Keratinocyte (primary cell): ENCODE results near the gene ISYNA1. TPM values are rescaled to one million over a fixed set of nuclear protein-coding genes. Genes with fewer than 3 reads are reported as not detected.

Source experiments
- DNase-seq: peaks from one replicate; pipeline ENCODE4 v3.0.0-alpha.2; 2011; ENCODE audit warnings: low read depth, missing footprints, low spot score
- FAIRE-seq: peaks from 2 replicates; lab custom pipeline; 2011; peaks lifted over from hg19 to GRCh38; lab: Jason Lieb, UNC
- H2AFZ ChIP-seq: 2 replicates; pipeline ENCODE4 v1.6.0; 2012; ENCODE audit warnings: low read length, control low read depth, inconsistent platforms; ENCODE audit not compliant: control insufficient read depth
- H3K27ac ChIP-seq: 2 replicates; pipeline ENCODE4 v1.5.1; 2011; ENCODE audit warnings: low read length; ENCODE audit not compliant: control insufficient read depth, insufficient read depth
- H3K27me3 ChIP-seq: 3 replicates; pipeline ENCODE4 v1.6.0; 2011; ENCODE audit warnings: low read length; ENCODE audit not compliant: control insufficient read depth, insufficient read depth; ENCODE audit errors: extremely low read depth
- H3K36me3 ChIP-seq, 2 experiments: 2 replicates in 1 of 2; 3 replicates in 1 of 2; pipeline ENCODE4 v1.5.1; 2011; ENCODE audit warnings: low read length in 2 of 2, mild to moderate bottlenecking in 1 of 2; ENCODE audit not compliant: control insufficient read depth in 2 of 2, insufficient read depth in 2 of 2; ENCODE audit errors: extremely low read depth in 1 of 2
- H3K4me1 ChIP-seq: 3 replicates; pipeline ENCODE4 v1.5.1; 2011; ENCODE audit warnings: low read length; ENCODE audit not compliant: control insufficient read depth, insufficient read depth; ENCODE audit errors: extremely low read depth
- H3K4me2 ChIP-seq: 3 replicates; pipeline ENCODE4 v1.6.0; 2011; ENCODE audit warnings: low read depth, low read length; ENCODE audit not compliant: control insufficient read depth, insufficient read depth; ENCODE audit errors: extremely low read depth
- H3K4me3 ChIP-seq, 3 experiments: fragments of 200-600 bp in 1 of 3; sonication (generic) in 1 of 3; 2 replicates in 2 of 3; 3 replicates in 1 of 3; pipeline ENCODE4 v1.5.1; 2011 to 2016; ENCODE audit warnings: low read length in 3 of 3, mild to moderate bottlenecking in 3 of 3, control low read depth in 2 of 3, inconsistent platforms in 1 of 3, low read depth in 1 of 3, mixed read lengths in 1 of 3, mixed run types in 1 of 3, moderate library complexity in 1 of 3; ENCODE audit not compliant: control insufficient read depth in 2 of 3, insufficient read depth in 2 of 3; ENCODE audit errors: extremely low read depth in 1 of 3
- H3K79me2 ChIP-seq: 2 replicates; pipeline ENCODE4 v1.6.0; 2012; ENCODE audit warnings: low read length; ENCODE audit not compliant: control insufficient read depth, insufficient read depth
- H3K9ac ChIP-seq: 3 replicates; pipeline ENCODE4 v1.6.0; 2011; ENCODE audit warnings: low read length; ENCODE audit not compliant: control insufficient read depth, insufficient read depth; ENCODE audit errors: extremely low read depth
- H3K9me1 ChIP-seq: 3 replicates; pipeline ENCODE4 v1.6.0; 2011; ENCODE audit warnings: low read length; ENCODE audit not compliant: control insufficient read depth, insufficient read depth; ENCODE audit errors: extremely low read depth
- H3K9me3 ChIP-seq: 2 replicates; pipeline ENCODE4 v1.5.1; 2012; ENCODE audit warnings: low read depth, low read length; ENCODE audit not compliant: control insufficient read depth
- H4K20me1 ChIP-seq: 3 replicates; pipeline ENCODE4 v1.6.0; 2011; ENCODE audit warnings: low read length; ENCODE audit not compliant: control insufficient read depth, insufficient read depth; ENCODE audit errors: extremely low read depth
- CTCF ChIP-seq, 3 experiments: IDR thresholded peaks in 1 of 3; conservative IDR thresholded peaks in 1 of 3; optimal IDR thresholded peaks in 1 of 3; 2 replicates in 2 of 3; 3 replicates in 1 of 3; pipeline versions ENCODE3 to v1.5.1; 2011; ENCODE audit warnings: low read length in 3 of 3, mild to moderate bottlenecking in 3 of 3, moderate library complexity in 2 of 3, control low read depth in 1 of 3, inconsistent platforms in 1 of 3; ENCODE audit not compliant: insufficient read depth in 2 of 3; ENCODE audit errors: extremely low read depth in 1 of 3
- EZH2 ChIP-seq: IDR thresholded peaks from one replicate; pipeline ENCODE4 v1.6.1; 2012; ENCODE audit warnings: inconsistent platforms, mild to moderate bottlenecking, low read length, moderate library complexity
- dilution Hi-C: fragments of 300-500 bp; cut with MboI; formaldehyde crosslinking; loops from one replicate; pipeline ENCODE4 v1.7.0; 2020; ENCODE audit warnings: low sequenced_read_pairs; ENCODE audit not compliant: extremely low pct_ligation_motif_present
- polyA plus RNA-seq, 5 experiments: library from polyadenylated mRNA; depleted of rRNA in 3 of 5; stranded (reverse) in 3 of 5; stranded (forward) in 1 of 5; unstranded in 1 of 5; fragments of >200 nt; gene quantifications; 1 replicate in 1 of 5; 2 replicates in 3 of 5; 3 replicates in 1 of 5; pipeline versions ENCODE4 v1.2.1 to v1.2.3, GENCODE V29; 2011 to 2012; ENCODE audit warnings: missing spikeins in 2 of 5, low read depth in 1 of 5, low replicate concordance in 1 of 5

ISYNA1 gene
- polyA plus RNA-seq, 1 donor (not counting 4 experiments of a cell fraction or from before 2014, with no cell fraction given) = 3.5 TPM

- no peak for FAIRE-seq
- no peaks in the 10 kb centered on the region for H3K9me3 ChIP-seq
- H3K36me3 ChIP-seq = no peaks in the 10 kb centered on the region
- no peak overlapping the region for H3K9ac ChIP-seq
- H2AFZ ChIP-seq = no peak overlapping the region
- H3K27me3 ChIP-seq = no peaks in the 10 kb centered on the region
- no peaks in the 10 kb centered on the region for H3K79me2 ChIP-seq
- H3K9me1 ChIP-seq = no peaks in the 10 kb centered on the region
- TF ChIP-seq EZH2 (no peak), CTCF (optimal IDR thresholded peaks at IDR 0.05 in 1 of 3, IDR thresholded peaks at IDR 0.05 in 1 of 3, conservative IDR thresholded peaks at IDR 0.05 in 1 of 3; ENCODE audit: extremely low read depth in 1 of 3, insufficient read depth in 2 of 3, low read length in 3 of 3) (no peak)
- H3K4me2 ChIP-seq = no peak overlapping the region
- H3K27ac ChIP-seq = no peak overlapping the region
- no peaks in the 10 kb centered on the region for H4K20me1 ChIP-seq
- H3K4me3 ChIP-seq = no peak overlapping the region
- dilution Hi-C loops = no loop called here
- peaks cover 12% of the 10 kb centered on the region for H3K4me1 ChIP-seq
- no peak for DNase-seq
Measured at GRCh38 chr19:18412610-18413239, 25.2 kb downstream of the ISYNA1 start.

GRCh38 chr19:18408053-18408476 is 29.9 kb downstream of the ISYNA1 start:
- no peak for DNase-seq
- H3K4me2 ChIP-seq = no peak overlapping the region
- no peak overlapping the region for H3K4me3 ChIP-seq
- no peaks in the 10 kb centered on the region for H3K27me3 ChIP-seq
- no peaks in the 10 kb centered on the region for H3K9me1 ChIP-seq
- H4K20me1 ChIP-seq = no peaks in the 10 kb centered on the region
- TF ChIP-seq EZH2 (no peak), CTCF (optimal IDR thresholded peaks at IDR 0.05 in 1 of 3, IDR thresholded peaks at IDR 0.05 in 1 of 3, conservative IDR thresholded peaks at IDR 0.05 in 1 of 3; ENCODE audit: extremely low read depth in 1 of 3, insufficient read depth in 2 of 3, low read length in 3 of 3) (peak; percentile 28 to 56 (median 49))
- H3K9ac ChIP-seq = no peak overlapping the region
- no peaks in the 10 kb centered on the region for H3K9me3 ChIP-seq
- no peak overlapping the region for H3K27ac ChIP-seq
- no peak for FAIRE-seq
- H3K36me3 ChIP-seq = no peaks in the 10 kb centered on the region
- no peaks in the 10 kb centered on the region for H3K79me2 ChIP-seq
- H3K4me1 ChIP-seq = no peaks in the 10 kb centered on the region
- dilution Hi-C loops = no loop called here
- H2AFZ ChIP-seq = no peak overlapping the region
